Nephron progenitor cell (in vitro differentiated cells): Measurements from ENCODE around the gene TMPRSS6.

Source experiments
- DNase-seq: peaks from one replicate; pipeline ENCODE4 v3.0.0; 2021
- H3K27ac Mint-ChIP-seq: 2 replicates; pipeline ENCODE4 v1.8.0; 2021; ENCODE audit warnings: mild to moderate bottlenecking, moderate library complexity, mixed read lengths
- H3K27me3 Mint-ChIP-seq: 2 replicates; pipeline ENCODE4 v1.8.0; 2021; ENCODE audit warnings: mild to moderate bottlenecking, low read depth, mixed read lengths; ENCODE audit not compliant: poor library complexity
- H3K36me3 Mint-ChIP-seq: 2 replicates; pipeline ENCODE4 v1.8.0; 2021; ENCODE audit warnings: low read depth, mixed read lengths
- H3K4me1 Mint-ChIP-seq: 2 replicates; pipeline ENCODE4 v1.8.0; 2021; ENCODE audit warnings: mixed read lengths
- H3K4me3 Mint-ChIP-seq: 2 replicates; pipeline ENCODE4 v1.8.0; 2021; ENCODE audit warnings: mild to moderate bottlenecking, moderate library complexity, mixed read lengths
- H3K9me3 Mint-ChIP-seq: 2 replicates; pipeline ENCODE4 v1.8.0; 2021; ENCODE audit warnings: mild to moderate bottlenecking, moderate library complexity, mixed read lengths
- TF ChIP-seq, protein P1 (sequence below): fragments of 200-600 bp; sonication (generic); IDR thresholded peaks from 2 replicates; pipeline ENCODE4 v1.5.0; 2021; ENCODE audit warnings: antibody characterized with exemption

Gene TMPRSS6

GRCh38 chr22:37039466-37039865 lies 70.0 kb downstream of the TMPRSS6 start:
- no peak for DNase-seq
- H3K4me3 Mint-ChIP-seq: no peak overlapping the region
- H3K9me3 Mint-ChIP-seq: no peaks in the 10 kb centered on the region
- peaks cover 25% of the 10 kb centered on the region for H3K4me1 Mint-ChIP-seq
- TF ChIP-seq, protein P1, sequence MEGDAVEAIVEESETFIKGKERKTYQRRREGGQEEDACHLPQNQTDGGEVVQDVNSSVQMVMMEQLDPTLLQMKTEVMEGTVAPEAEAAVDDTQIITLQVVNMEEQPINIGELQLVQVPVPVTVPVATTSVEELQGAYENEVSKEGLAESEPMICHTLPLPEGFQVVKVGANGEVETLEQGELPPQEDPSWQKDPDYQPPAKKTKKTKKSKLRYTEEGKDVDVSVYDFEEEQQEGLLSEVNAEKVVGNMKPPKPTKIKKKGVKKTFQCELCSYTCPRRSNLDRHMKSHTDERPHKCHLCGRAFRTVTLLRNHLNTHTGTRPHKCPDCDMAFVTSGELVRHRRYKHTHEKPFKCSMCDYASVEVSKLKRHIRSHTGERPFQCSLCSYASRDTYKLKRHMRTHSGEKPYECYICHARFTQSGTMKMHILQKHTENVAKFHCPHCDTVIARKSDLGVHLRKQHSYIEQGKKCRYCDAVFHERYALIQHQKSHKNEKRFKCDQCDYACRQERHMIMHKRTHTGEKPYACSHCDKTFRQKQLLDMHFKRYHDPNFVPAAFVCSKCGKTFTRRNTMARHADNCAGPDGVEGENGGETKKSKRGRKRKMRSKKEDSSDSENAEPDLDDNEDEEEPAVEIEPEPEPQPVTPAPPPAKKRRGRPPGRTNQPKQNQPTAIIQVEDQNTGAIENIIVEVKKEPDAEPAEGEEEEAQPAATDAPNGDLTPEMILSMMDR: no peak
- peaks cover 6% of the 10 kb centered on the region for H3K27me3 Mint-ChIP-seq
- no peaks in the 10 kb centered on the region for H3K36me3 Mint-ChIP-seq
- no peak overlapping the region for H3K27ac Mint-ChIP-seq

- H3K27ac Mint-ChIP-seq: no peak overlapping the region
- TF ChIP-seq, protein P1: no peak
- no peaks in the 10 kb centered on the region for H3K9me3 Mint-ChIP-seq
- H3K4me3 Mint-ChIP-seq: no peak overlapping the region
- DNase-seq: no peak
- H3K36me3 Mint-ChIP-seq: no peaks in the 10 kb centered on the region
- peaks cover 9% of the 10 kb centered on the region for H3K27me3 Mint-ChIP-seq
- H3K4me1 Mint-ChIP-seq: peaks cover 28% of the 10 kb centered on the region
These were observed 71.8 kb downstream of the TMPRSS6 start for GRCh38 chr22:37037669-37038068.

- Mint-ChIP-seq H3K4me1 (peaks cover 33% of the 10 kb centered on the region), H3K4me3 (no peak overlapping the region), H3K9me3 (no peaks in the 10 kb centered on the region), H3K27me3 (peaks cover 9% of the 10 kb centered on the region), H3K27ac (no peak overlapping the region), H3K36me3 (no peaks in the 10 kb centered on the region)
- no peak for DNase-seq
- TF ChIP-seq, protein P1: no peak
These were observed 72.7 kb downstream of the TMPRSS6 start for GRCh38 chr22:37036655-37037377.

GRCh38 chr22:37033605-37034430 lies 75.7 kb downstream of the TMPRSS6 start:
- no peaks in the 10 kb centered on the region for H3K9me3 Mint-ChIP-seq
- H3K4me1 Mint-ChIP-seq: peaks cover 30% of the 10 kb centered on the region
- DNase-seq: no peak
- TF ChIP-seq, protein P1: no peak
- H3K27me3 Mint-ChIP-seq: peaks cover 11% of the 10 kb centered on the region
- H3K27ac Mint-ChIP-seq: peak overlapping the region; percentile 68
- H3K4me3 Mint-ChIP-seq: no peak overlapping the region
- no peaks in the 10 kb centered on the region for H3K36me3 Mint-ChIP-seq

DNA sequence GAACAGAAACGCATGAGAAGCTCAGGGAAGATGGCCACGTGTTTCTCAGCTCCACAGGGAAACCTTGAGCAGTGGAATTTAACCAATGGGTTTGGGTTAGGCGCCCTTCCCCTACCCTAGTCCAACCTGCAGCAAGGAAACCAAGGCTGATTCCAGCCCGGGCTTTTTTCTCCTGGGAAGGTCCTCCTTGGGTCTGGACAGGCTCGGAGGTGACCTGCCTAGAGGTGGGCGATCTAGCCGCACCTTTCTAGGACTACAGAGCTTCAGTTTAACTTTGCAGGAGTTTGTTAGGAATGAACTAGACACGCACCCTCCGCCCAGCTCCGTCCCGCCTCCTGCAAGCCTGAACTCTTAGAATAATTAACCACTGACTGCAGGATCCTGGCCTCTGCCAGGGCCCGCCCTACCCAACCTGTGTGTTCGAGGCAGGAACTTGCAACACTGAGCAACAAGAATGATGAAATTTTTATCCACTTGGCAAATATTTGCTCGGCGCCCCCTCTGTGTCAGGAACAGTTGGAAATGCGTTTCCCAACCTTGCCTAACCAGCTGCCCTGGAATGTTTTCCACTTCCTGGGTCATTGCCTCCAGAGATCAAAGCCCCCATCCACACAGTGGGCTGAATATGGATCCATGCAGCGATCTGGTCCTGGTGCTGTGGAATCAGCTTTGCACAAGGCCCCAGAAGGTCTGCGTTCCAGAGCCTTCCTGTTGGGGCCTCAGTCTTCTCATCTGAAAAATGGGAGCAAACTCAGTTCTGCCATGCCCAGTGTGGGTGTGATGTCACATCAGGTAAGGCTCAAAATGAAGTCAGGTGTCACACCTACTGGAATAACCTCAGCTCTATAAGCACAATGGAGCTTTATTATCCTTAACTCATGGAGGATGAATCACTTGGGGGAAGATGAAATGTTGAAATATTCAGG lies 76.7 kb downstream of the TMPRSS6 start:
- H3K36me3 Mint-ChIP-seq: peaks cover 2% of the 10 kb centered on the region
- peaks cover 30% of the 10 kb centered on the region for H3K4me1 Mint-ChIP-seq
- H3K9me3 Mint-ChIP-seq: no peaks in the 10 kb centered on the region
- H3K4me3 Mint-ChIP-seq: no peak overlapping the region
- TF ChIP-seq, protein P1: no peak
- DNase-seq: no peak
- peaks cover 11% of the 10 kb centered on the region for H3K27me3 Mint-ChIP-seq
- H3K27ac Mint-ChIP-seq: no peak overlapping the region
